ENCODE results near the gene TBL1X.

TBL1X gene

DNA sequence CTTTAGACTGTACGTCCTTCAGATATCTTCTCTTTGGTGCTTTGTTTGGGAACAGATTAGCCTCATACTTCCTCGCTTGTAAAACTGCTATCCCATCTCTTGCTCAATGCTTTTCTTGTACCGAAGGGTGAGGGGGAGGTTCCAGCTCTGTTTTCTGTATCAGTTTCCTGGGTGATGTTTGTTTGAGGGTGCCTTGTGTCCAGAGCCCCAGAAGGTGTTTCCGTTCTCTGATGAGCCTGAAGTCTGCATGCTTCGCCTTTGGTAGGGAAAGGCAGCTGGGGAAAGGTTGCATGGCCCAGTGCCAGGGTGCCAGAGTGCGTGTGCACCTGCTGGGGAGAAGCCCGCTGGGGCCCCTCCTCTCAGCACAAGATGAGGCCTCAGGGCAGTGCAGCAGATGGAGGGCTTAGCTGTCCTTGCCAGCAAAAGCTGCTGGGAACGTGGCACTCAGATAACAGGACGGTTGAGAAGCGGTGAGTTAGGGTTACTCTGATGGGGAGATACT lies 73.7 kb downstream of the TBL1X start:
- peak; percentile 91 for DNase-seq

DNA sequence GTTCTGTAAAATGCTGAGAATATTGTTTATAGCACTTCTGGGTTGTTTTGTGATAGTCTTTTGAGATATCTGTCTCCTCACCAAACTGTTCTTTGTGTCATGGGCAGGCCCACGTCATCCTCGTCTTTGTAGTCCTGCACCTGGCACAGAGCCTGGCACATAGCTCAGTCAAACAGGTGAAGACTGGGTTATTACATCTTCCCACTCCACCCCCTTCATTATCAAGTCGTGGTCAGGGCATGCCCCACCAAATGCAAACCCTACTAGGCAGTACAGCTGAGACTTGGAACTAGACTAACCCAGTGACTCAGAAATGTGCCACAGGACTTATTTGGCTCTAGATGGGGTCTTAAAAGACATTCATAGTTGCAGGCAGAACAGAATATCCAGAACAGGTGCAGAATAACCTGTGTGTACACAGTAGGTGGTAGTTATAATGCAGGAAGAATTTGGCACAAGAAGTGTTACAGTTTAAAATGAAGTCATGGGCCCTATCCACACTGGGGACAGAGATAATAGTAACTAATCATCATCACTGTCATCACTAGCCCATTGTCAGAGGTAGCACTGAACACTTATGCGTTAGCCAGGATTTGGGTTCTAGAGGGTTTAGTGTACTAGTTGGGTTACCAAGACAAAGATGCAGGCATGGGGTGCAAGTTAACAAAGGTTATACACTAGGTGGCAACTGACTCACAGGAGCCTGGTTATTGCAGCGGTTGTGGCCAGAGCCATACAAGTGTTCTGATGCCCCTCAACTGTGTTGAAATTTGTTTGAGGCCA lies 74.9 kb downstream of the TBL1X start:
- peak; percentile 82 for DNase-seq

DNA sequence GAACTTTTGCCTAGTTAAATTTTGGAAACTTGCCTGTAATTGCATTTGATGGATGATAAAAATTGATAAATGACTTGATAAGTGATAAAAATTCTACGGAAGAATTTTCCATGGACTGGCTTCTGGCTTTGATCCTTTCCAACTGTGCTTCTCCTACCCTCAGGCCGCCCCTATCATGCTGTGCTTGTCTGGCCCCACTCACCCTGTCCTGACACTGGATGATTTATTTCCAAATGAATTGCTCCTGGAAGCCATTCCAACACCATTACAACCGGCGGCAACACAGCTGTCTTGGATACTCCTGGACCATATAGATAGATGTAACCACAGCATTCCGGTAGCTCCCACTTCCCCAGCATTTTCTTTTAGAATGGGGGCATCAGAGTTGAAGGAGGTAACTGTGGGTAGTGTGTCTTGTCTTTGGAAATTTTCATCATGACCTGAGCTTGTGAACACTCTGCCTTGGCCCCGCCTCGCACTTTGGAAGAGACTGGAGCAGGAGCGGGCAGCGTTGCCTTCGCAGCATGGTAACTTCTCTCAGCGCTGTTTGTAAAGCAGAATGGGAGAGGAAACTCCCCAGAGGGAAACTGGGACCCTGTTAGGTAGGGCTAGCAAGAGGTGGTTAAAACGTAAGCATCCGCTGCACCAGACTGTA lies 77.4 kb downstream of the TBL1X start:
- DNase-seq, result no peak

DNA sequence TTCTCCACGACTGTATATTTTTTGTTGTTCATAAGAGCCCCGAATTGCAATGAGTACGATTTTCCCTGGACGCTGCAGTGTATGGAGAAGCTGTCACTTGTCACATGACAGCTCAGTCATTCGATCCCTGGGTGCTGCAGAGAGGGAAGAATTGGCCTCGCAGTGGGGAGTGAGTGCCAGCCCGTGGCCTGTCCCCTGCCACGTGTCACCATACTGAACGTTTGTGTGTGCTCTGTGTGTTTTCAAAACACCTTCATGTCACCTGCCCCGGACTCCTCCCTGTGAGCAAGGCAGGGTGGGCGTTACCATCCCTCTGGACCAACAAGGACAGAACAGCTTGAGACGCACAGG lies 77.9 kb downstream of the TBL1X start:
- no peak for DNase-seq

DNA sequence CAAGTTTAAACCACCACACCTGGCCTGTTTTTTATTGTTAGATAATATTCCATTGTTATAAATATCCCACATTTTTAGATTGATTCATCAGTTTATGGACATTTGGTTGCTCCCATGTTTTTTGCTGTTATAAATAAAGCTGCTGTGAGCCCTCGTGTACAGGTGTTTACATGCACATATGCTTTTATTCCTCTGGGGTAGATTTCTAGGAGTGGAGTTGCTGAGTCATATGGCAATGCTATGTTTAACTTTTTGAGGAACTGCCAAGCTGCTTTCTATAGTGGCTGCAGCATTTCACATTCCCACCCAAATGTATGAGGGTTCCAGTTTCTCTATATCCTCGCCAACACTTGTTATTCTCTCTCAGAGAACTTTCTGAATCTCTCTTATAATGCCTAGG lies 90.5 kb downstream of the TBL1X start:
- no peak for DNase-seq

DNA sequence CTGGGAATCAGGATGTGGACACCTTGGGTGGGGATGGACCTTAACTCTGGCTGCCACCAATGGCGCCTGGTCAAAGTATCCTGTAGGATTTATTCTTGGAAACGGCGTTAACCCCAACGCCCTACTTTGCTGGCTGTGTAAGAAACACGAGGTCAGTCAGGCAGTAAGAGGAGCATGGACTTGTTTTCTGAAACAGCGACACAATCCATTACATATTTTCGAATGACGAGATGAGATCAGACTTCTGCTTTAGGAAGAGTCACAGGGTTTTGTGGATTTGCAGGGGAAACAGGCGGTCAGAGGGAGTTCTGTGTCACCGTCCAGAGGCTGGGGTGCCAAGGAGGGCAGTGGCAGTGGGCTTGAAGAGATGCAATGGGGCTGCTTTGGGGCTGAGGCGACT lies 92.2 kb downstream of the TBL1X start:
- DNase-seq, result no peak

DNA sequence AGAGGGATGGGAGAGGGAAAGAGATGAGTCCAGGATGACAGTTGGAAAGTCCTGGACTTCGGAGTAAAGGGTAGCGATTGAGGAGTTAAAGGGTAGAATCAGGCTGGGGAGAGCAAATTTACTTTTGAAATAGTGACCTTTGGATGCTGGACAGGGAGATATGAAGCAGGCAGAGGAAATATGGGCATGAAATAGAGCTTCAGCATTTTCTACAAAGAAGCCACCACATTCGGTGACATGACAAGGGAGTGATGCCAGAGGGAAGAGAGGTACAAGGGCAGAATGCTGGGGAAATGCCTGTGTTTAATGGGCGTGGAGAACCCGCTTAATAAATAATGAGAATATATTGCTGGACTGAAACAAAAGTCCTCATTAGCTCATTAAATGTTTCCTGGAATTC lies 92.7 kb downstream of the TBL1X start:
- DNase-seq, result no peak

DNA sequence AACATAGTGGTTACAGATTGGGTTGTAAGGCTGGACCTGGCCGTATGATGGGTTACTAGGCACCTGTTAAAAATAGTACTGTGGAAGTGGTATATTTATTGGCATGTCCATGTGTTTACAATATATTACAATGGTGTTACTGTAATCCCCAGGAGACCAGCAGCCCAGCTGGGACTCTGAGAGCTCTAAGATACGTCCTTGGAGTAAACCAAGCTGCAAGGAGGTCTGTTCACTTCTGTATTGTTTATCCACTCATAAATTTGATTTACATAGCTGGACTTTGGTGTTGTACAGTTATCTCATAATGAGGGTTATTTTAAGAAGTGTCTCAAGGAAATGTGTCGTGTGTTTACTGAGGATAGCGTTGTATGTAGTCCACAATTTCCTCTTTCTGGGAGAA lies 93.8 kb downstream of the TBL1X start:
- DNase-seq, result no peak

DNA sequence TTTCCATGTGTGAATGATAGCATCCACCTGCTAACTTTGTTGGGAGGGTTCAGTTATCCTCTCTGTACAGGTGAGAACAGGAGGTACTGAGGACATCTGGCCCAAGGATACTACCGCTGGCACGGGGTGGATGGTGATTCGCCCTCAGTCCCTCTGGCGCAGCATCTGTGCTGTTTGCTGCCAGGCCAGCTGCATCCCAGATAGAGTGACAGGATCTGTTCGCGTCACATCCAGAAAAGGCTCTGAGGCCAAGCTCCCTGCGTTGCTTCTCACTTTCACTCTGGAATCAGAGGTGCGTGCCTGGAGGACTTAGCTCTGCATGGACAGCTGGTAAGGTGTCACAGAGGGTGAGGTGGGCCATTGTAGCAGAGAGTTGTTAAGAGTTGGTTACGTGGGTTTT lies 95.4 kb downstream of the TBL1X start:
- DNase-seq, result no peak

DNA sequence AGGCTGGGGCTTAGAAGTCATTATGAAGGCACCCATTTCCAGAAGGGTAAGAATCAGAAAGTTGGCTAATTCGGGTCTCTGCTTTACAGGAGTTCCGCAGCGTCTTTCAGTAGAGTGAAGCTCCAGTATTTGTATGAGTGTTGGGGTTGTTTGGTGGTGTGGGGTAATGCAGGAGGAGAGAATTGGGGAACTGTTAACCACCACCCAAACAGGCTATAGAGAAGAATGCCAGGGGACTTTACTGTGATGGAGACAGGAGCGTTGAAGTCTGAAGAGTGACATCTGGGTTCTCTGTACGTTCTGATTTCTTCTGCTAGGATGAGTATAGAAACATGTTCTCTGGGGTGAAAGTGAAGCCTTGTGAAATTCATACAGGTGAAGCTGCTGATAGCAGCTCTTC lies 96.3 kb downstream of the TBL1X start:
- DNase-seq, result no peak

DNA sequence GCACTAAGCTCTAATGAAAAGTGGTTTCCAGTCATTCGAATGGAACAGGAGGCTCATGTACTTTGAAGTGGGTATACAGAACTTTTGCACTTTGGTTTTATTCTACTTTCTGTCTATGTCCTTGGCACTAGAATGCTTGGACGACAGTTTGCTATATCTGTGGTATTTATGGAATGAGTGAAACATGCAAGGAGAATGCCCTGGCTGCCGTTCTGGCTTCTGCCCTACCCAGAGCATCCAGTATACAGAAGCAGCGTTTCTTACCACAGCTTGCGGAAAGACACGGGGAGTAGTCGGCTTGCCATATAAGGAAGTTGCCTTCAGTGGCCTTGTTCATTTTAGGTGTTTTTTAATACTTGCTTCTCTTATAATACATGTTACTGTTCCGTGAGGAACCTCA lies 98.0 kb downstream of the TBL1X start:
- no peak for DNase-seq

DNA sequence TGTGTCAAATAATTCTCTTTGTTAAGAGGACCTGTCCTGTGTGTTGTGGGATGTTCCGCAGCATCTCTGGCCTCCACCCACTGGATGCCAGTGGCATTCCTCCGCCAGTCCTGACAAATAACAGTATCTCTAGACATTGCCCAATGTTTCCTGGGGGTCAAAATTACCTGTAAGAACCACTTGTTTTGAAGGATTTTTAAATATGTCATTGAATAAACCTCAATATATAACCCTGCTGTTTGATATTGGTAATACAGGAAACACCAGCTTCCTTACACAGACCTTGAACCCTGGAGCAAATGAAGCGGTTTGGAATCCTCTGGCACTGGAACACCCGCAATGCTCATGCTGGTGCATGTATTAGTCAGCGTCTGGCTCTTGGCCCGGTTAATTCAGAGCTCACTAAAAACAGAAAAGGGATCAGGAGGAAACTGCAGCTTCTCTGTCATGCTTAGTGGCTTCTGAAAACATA lies 101.3 kb downstream of the TBL1X start:
- DNase-seq, result no peak

DNA sequence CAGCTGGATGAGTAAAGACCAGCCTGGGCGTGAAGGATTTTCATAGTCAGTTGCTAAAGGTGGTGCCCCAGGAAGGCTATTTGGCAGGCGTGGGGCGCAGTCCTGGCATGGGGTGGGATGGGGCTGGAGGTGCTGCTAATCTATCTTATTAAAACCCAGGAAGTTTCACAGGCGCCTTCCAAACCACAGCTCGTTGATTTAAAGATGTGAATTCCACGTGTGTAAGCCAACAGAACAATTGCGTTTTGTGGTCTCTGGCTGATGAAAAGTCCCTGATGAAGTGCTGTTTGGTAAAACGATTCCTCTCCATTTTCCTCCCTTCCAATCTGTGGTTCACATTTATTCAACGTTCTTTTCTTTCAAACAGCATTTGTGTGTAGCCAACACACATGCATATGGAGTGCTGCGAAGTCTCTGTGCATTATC lies 105.0 kb downstream of the TBL1X start:
- DNase-seq, result no peak

DNA sequence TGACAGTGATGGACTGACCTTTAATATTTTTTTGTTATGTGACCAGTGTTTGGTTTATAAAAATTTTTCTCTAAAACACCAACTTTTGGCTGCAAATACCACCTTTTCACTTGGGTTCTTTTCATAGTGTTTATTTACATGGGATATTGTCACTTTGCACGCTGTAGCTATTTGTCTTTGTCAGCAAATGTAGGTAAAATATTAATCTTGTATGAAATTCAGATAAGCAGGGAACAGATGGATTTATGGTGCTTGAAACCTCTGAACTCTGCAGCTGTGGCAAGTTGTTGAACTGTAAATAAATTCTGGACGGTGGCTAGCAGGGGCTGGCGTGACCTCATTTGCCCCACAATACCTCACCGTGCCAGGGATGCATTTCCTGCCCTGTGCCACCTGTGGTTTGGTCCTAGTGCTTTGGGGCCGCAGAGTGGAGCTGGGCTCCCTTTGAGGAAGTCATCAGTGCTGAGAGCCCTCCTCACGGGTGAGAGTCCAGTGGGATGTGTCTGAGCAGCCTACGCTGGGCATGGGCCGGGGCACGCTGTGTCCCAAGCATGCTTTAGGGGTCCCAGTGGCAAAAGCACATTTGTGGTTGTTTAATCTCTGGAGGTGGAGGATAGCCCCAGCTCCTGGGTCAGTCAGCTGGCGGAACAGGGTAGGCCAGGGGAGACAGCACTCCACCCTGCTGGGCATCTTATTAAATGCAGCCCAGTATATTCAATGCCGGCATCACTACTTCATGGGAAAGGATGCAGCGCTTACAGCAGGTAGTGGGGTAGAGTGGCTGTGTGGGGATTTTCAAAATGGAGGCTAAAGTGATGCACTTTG lies 108.6 kb downstream of the TBL1X start:
- DNase-seq, result no peak

DNA sequence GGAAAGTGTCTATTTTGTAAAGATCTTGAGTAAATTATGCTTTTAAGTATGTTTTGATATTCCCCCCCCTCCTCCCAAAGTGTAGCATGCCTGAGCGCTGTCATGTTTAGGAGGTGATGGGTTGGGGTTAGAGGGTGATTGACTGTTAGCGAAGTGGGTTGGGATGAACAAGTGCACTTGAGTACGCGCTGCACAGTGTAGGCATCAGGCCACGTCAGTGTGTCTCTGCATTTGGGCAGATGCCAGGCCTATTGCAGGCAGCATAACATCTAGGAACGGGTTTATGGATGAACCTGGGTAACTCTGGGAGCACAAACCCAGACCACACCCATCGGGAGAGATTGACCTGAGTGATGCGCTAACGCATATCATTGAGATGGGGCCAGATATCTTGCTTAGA lies 111.2 kb downstream of the TBL1X start:
- no peak for DNase-seq

DNA sequence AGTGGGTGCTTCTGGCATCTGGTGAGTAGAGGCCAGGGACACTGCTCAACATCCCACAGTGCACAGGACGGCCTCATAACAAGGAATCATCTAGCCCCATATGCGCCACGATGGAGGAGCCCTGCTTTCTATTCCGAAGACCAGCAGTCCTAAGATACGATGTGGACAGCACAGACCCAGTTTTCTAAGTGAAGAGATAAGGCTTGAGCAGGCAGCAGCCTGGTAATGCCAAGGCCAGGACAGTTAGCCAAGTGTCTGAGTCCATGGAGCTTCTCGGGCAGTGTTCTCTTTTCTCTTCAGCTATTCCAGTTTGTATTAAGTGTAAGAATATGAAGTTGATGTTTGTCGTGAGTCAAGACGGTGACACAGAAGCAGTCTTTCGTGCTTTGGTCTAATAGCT lies 112.7 kb downstream of the TBL1X start:
- DNase-seq, result no peak

DNA sequence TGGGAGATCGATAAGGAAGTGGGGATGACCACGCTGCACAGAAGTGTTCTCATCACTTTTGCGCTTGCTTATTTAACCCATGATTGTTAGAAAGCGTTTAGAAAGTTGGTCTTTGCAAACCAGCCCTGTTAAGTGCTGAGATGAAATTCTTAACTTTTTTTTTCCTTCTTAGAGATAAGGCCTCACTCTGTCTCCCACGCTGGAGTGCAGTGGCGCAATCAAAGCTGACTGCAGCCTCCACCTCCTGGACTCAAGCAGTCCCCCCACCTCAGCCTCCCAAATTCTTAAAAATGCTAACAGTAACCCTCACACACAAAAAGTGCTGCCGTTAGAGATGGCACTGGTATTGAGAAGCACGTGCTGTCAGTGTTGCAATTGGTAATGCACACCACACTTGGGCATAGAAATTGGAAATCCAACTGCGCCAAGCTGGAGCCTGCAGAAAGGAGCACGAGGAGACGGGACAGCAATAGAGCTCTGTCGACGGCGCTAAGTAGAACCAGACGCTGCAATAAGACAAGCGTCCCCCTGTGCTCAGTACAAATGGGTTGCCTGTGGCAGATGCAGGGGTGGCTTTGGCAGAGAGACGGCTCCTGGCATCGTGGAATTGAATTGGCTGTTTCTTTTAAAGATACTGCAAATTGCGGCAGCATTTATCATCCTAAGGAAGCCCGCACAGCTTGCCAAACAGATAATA lies 113.4 kb downstream of the TBL1X start:
- DNase-seq, result no peak

DNA sequence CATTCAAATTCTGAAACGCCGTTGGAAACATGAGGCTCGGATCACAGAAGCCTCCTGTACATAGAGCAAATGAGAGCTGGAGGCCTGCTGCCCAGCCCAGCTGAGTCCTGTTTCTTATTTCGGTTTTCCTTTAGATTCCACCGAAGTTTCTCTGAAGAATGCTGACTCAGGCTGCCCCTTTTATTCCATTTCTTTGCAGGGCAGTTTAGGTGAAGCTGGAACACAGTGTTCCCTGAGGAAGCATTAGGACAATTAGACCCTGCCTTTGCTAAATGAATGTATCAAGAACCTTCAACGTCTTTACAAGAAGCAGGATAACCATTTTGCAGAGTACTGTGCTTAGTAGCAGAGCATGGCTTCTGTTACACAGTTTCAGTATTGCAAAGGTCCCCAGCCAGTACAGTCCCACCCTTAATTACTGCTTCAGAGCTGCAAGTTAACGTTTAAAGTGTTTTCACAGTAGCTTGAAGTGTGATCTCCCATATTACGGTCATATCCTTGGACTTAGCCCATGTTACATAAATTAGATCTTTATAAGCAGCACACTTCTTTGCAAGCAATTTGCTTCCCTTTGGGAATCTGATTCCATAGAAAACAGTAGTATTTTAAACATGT lies 117.0 kb downstream of the TBL1X start:
- DNase-seq, result no peak

DNA sequence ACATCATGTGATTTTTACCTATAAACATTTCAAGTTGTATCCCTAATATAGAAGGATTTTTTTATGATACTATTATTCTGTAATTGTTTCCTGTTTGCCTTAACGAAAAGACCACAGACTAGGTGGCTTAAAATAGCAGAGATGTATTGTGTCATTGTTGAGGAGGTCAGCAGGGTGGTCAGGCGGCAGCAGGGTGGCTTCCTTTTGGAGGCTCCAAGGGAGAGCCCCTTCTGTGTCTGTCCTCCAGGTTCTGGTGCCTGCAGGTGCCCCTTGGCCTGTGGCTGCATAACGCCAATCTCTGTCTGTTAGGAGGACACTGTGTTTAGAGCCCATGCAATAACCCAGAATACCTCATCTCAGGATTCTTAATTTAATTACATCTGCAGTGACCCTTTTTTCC lies 118.1 kb downstream of the TBL1X start:
- DNase-seq, result no peak

DNA sequence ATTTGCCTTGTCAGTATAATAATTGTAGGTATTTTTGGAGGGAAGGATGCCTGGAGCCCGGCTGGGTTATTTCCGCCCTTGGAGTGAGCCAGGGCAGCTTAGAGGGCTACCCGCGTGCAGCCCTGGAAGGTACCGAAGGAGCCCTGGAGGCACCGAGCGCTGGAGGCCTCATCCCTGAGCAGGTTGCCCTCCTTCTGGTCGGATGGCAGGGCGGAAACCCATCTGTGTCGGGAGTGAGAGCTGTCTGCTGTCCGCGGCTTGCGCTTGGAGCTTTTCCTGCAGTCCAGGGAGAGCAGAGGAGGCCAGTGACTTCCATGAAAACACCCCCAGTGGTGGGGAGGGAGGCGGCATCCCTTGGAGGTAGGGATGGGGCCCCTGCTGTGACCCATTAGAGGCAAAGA lies 122.1 kb downstream of the TBL1X start:
- no peak for DNase-seq

DNA sequence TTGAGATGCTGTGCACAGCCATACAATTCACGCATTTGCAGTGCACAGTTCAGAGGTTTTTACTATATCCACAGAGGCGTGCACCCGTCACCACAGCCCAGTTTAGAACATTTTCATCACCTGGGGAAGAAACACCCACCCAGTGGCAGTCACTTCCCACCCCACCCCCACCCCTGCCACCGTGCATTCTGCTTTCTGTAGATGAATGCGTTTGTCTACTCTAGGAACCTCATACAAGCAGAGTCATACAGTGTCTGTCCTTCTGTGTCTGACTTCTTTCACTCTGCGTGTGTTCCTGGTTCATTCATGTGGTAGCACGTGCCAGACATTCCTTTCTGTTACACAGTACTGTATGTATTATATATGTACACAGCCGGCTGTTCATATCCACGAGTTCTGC lies 122.8 kb downstream of the TBL1X start:
- DNase-seq, result no peak

DNA sequence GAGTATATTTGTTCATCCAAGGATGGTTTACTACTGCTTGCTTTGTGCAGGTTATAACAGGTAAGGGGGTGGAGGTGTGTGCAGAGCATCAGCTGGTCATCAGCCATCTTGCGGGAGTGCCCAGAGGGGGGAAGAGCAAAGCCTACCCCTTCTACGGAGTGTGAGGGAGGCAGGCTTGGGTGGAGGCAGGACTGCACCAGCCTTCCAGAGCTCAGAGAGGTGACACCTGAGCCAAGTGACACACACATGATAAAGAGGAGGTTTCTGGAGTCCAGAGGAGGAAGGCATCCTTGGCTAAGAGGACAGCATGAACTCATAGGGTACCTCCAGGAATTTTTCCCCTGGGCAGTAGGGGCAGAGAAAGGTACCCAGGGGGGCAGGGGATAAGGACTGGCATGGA lies 126.6 kb downstream of the TBL1X start:
- no peak for DNase-seq

DNA sequence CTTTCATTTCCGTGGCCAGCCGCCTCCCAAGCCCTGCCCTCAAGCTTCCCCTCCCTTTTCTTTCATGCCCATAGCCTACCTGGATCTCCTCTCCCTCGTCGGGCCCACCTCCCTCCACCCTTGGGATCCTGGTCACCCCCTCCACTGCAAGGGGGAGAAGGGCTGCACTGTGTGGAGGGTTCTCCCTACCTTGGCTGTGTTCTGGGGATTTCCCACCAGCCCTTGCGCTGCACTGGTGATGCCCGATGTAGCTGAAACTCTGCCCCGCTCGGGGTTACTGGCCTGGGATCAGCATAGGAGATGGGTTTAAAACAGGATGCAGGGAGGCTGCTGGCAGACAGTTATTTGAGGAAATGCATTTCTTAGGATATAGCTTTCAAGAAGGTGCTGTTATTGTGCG lies 128.9 kb downstream of the TBL1X start:
- DNase-seq, result no peak

Data from NCI-H1105 treated with DMSO at 0.1 percent for 48 hours (cell line).